Retina (tissue), 1 donor: ENCODE data around the gene POMC.
A peak's percentile ranks its signal among the peaks of the same experiment; 100 is the strongest.
"Not testable (repeated sequence)": the region's sequence is repeated elsewhere in the genome, so short reads cannot be mapped to it uniquely, and the experiment has no call there.

Experiments
- DNase-seq: peaks from one replicate; pipeline ENCODE4 v3.0.0-alpha.2; 2016

POMC gene

GRCh38 chr2:25168256-25169072, at the start of gene POMC:
Gene POMC, minus strand, starts transcription at chr2:25168580. Its CDS starts 3,808 bp downstream, at chr2:25164772.
- DNase-seq = peak; percentile 81

- no peak for DNase-seq
These were observed 49.7 kb upstream of the POMC start for GRCh38 chr2:25218100-25218499.

GRCh38 chr2:25215948-25216679, 47.7 kb upstream of the POMC start:
- DNase-seq = peak; percentile 80

GRCh38 chr2:25215232-25215631, 46.9 kb upstream of the POMC start:
- DNase-seq = peak; percentile 52

- DNase-seq = no peak
These were observed 44.8 kb upstream of the POMC start for GRCh38 chr2:25213229-25213628.

GRCh38 chr2:25210923-25211322, 42.5 kb upstream of the POMC start:
- not testable (repeated sequence) for DNase-seq

GRCh38 chr2:25207078-25207545, 38.7 kb upstream of the POMC start:
- no peak for DNase-seq

GRCh38 chr2:25204190-25204838, 35.9 kb upstream of the POMC start:
- peak; percentile 82 for DNase-seq

- DNase-seq = no peak
These were observed 33.9 kb upstream of the POMC start for GRCh38 chr2:25202275-25202674.

GRCh38 chr2:25201794-25202193, 33.4 kb upstream of the POMC start:
- DNase-seq = no peak

GRCh38 chr2:25201265-25201664, 32.9 kb upstream of the POMC start:
- DNase-seq = no peak

- DNase-seq = no peak
These were observed 30.2 kb upstream of the POMC start for GRCh38 chr2:25198576-25198975.

- no peak for DNase-seq
These were observed 29.8 kb upstream of the POMC start for GRCh38 chr2:25198209-25198525.

GRCh38 chr2:25197336-25198208, 29.2 kb upstream of the POMC start:
- DNase-seq = no peak

GRCh38 chr2:25194576-25195122, 26.3 kb upstream of the POMC start:
- DNase-seq = no peak

GRCh38 chr2:25190536-25190935, 22.2 kb upstream of the POMC start:
- DNase-seq = no peak

GRCh38 chr2:25188405-25188804, 20.0 kb upstream of the POMC start:
- no peak for DNase-seq

GRCh38 chr2:25187729-25188350, 19.5 kb upstream of the POMC start:
- no peak for DNase-seq

- DNase-seq = no peak
These were observed 15.9 kb upstream of the POMC start for GRCh38 chr2:25184254-25184653.

GRCh38 chr2:25178976-25179375, 10.6 kb upstream of the POMC start:
- peak; percentile 33 for DNase-seq

- peak; percentile 73 for DNase-seq
These were observed 8.8 kb upstream of the POMC start for GRCh38 chr2:25177211-25177611.
